ENCODE data around the gene TXNDC9. TPM values are rescaled to one million over a fixed set of nuclear protein-coding genes. Genes with fewer than 3 reads are reported as not detected.

Gene TXNDC9
- total RNA-seq, 1 experiment from 2014 or later: 31.0 TPM

GRCh38 chr2:99354070-99354469, 17.9 kb upstream of the TXNDC9 start:
- TF ChIP-seq ZNF263 (CRISPR knock-in tag; IDR thresholded peaks at IDR 0.05; ENCODE audit: low read depth) (no peak), ATF2 (CRISPR knock-in tag; IDR thresholded peaks at IDR 0.05; ENCODE audit: borderline replicate concordance, low read depth) (no peak), SMAD4 (CRISPR knock-in tag; IDR thresholded peaks at IDR 0.05) (no peak), TEAD4 (CRISPR knock-in tag; IDR thresholded peaks at IDR 0.05) (no peak), E2F4 (CRISPR knock-in tag; IDR thresholded peaks at IDR 0.05; ENCODE audit: borderline replicate concordance, low read depth) (no peak), USF2 (CRISPR knock-in tag; IDR thresholded peaks at IDR 0.05) (no peak), NFYB (CRISPR knock-in tag; conservative IDR thresholded peaks at IDR 0.05; ENCODE audit: low read depth) (no peak), ZNF121 (CRISPR knock-in tag; IDR thresholded peaks at IDR 0.05) (no peak), USF1 (CRISPR knock-in tag; IDR thresholded peaks at IDR 0.05) (no peak), FOXJ3 (CRISPR knock-in tag; IDR thresholded peaks at IDR 0.05; ENCODE audit: borderline replicate concordance) (no peak), NFE2L1 (CRISPR knock-in tag; IDR thresholded peaks at IDR 0.05) (no peak), ZBTB43 (CRISPR knock-in tag; IDR thresholded peaks at IDR 0.05) (no peak), PRRX2 (CRISPR knock-in tag; IDR thresholded peaks at IDR 0.05) (no peak), CREM (CRISPR knock-in tag; IDR thresholded peaks at IDR 0.05) (no peak), NR1H2 (CRISPR knock-in tag; IDR thresholded peaks at IDR 0.05) (no peak), ZBTB21 (CRISPR knock-in tag; IDR thresholded peaks at IDR 0.05; ENCODE audit: borderline replicate concordance) (no peak), CBFB (CRISPR knock-in tag; IDR thresholded peaks at IDR 0.05; ENCODE audit: low read depth) (no peak), FOXP4 (CRISPR knock-in tag; IDR thresholded peaks at IDR 0.05) (no peak), TP53 (CRISPR knock-in tag; IDR thresholded peaks at IDR 0.05) (no peak), MXD4 (CRISPR knock-in tag; IDR thresholded peaks at IDR 0.05; ENCODE audit: borderline replicate concordance) (no peak)
- ChIA-PET CTCF (no interaction called here), POLR2A (no interaction called here)
- DNase-seq (ENCODE audit: low spot score): no peak
- ATAC-seq: no peak
- Mint-ChIP-seq H3K36me3 (no peaks in the 10 kb centered on the region), H3K9me3 (no peaks in the 10 kb centered on the region), H3K4me3 (no peak overlapping the region), H3K27ac (peak overlapping the region; percentile 82), H3K4me1 (peaks cover 13% of the 10 kb centered on the region), H3K27me3 (ENCODE audit: low read depth) (no peaks in the 10 kb centered on the region)

- TF ChIP-seq HMGXB4 (CRISPR knock-in tag; IDR thresholded peaks at IDR 0.05) (no peak), SP1 (CRISPR knock-in tag; conservative IDR thresholded peaks at IDR 0.05) (no peak), ETV6 (CRISPR knock-in tag; IDR thresholded peaks at IDR 0.05) (no peak)
- H3K4me3 Mint-ChIP-seq: no peak overlapping the region
- ChIA-PET CTCF (no interaction called here), POLR2A (no interaction called here)
- no peak for ATAC-seq
- H3K4me1 Mint-ChIP-seq: peaks cover 4% of the 10 kb centered on the region; the same call in 1 of the 2 replicates
- H3K9me3 Mint-ChIP-seq: no peaks in the 10 kb centered on the region
- H3K27me3 Mint-ChIP-seq (ENCODE audit: low read depth): no peaks in the 10 kb centered on the region
- DNase-seq (ENCODE audit: low spot score): no peak
- H3K36me3 Mint-ChIP-seq: no peaks in the 10 kb centered on the region
- H3K27ac Mint-ChIP-seq: no peak overlapping the region
Observed at GRCh38 chr2:99350194-99350593, 14.1 kb upstream of the TXNDC9 start.
